Dermis microvascular lymphatic vessel endothelial cell (primary cell): ENCODE data around the gene TRIM32. TPM values are rescaled to one million over a fixed set of nuclear protein-coding genes. Genes with fewer than 3 reads are reported as not detected.
"Not testable (repeated sequence)": the region's sequence is repeated elsewhere in the genome, so short reads cannot be mapped to it uniquely, and the experiment has no call there.

Source experiments
- DNase-seq, 2 donors: peaks; one replicate each; pipeline versions ENCODE4 v3.0.0 to v3.0.0-alpha.2; 2010; ENCODE audit warnings: low read depth in 2 of 2
- total RNA-seq: library from RNA; depleted of rRNA; stranded (reverse); fragments of >200 nt; gene quantifications from 2 replicates; pipeline ENCODE4 v1.2.1, GENCODE V29; 2014

Gene TRIM32
- total RNA-seq, 1 donor from 2014 or later: 12.7 TPM

GRCh38 chr9:116674210-116674980 is 12.7 kb upstream of the TRIM32 start:
- no peak for DNase-seq

GRCh38 chr9:116683535-116683934 is 3.6 kb upstream of the TRIM32 start:
- no peak for DNase-seq

GRCh38 chr9:116685166-116685565 is 1.9 kb upstream of the TRIM32 start:
- no peak for DNase-seq

- no peak for DNase-seq
Observed at GRCh38 chr9:116686135-116686534, 970 bp upstream of the TRIM32 start.

GRCh38 chr9:116686693-116687073 is 422 bp upstream of the TRIM32 start:
- no peak for DNase-seq

- DNase-seq: no peak
Observed at GRCh38 chr9:116687754-116688135, 640 bp downstream of the TRIM32 start.

GRCh38 chr9:116688806-116689485 is 1.8 kb downstream of the TRIM32 start:
- DNase-seq: no peak

- no peak for DNase-seq
Observed at GRCh38 chr9:116689486-116690032, 2.5 kb downstream of the TRIM32 start.

- not testable (repeated sequence) for DNase-seq
Observed at GRCh38 chr9:116690805-116691204, 3.7 kb downstream of the TRIM32 start.

GRCh38 chr9:116691607-116692006 is 4.5 kb downstream of the TRIM32 start:
- no peak for DNase-seq

- DNase-seq: no peak
Observed at GRCh38 chr9:116692616-116693015, 5.5 kb downstream of the TRIM32 start.

- peak in 1 of 2 donors; percentile 49 for DNase-seq
Observed at GRCh38 chr9:116693233-116693731, 6.2 kb downstream of the TRIM32 start.

- no peak for DNase-seq
Observed at GRCh38 chr9:116694785-116695291, 7.7 kb downstream of the TRIM32 start.

GRCh38 chr9:116695438-116695837 is 8.3 kb downstream of the TRIM32 start:
- no peak for DNase-seq

GRCh38 chr9:116697362-116697761 is 10.3 kb downstream of the TRIM32 start:
- DNase-seq: peak in 1 of 2 donors; percentile 5

- DNase-seq: no peak
Observed at GRCh38 chr9:116697887-116698286, 10.8 kb downstream of the TRIM32 start.

GRCh38 chr9:116700279-116700678 is 13.2 kb downstream of the TRIM32 start:
- DNase-seq: no peak

GRCh38 chr9:116700882-116701865 is 14.1 kb downstream of the TRIM32 start:
- no peak for DNase-seq

- DNase-seq: no peak
Observed at GRCh38 chr9:116701940-116702642, 15.0 kb downstream of the TRIM32 start.

- DNase-seq: no peak
Observed at GRCh38 chr9:116703634-116704033, 16.5 kb downstream of the TRIM32 start.
